Memory B cell (primary cell): ENCODE data around the gene ANKRD65.
A peak's percentile ranks its signal among the peaks of the same experiment; 100 is the strongest.
"Not testable (repeated sequence)": the region's sequence is repeated elsewhere in the genome, so short reads cannot be mapped to it uniquely, and the experiment has no call there.

Experiments
- ATAC-seq: fragments of 150-1000 bp; cut with Tn5 transposase; 2 replicates; pipeline ENCODE4 v1.10.0; 2021; ENCODE audit warnings: low read depth, mild to moderate bottlenecking, moderate library complexity
- DNase-seq, 2 donors: peaks; one replicate each; pipeline ENCODE4 v3.0.0; 2022; ENCODE audit warnings: low spot score in 2 of 2
- H3K27ac Mint-ChIP-seq: one replicate; pipeline ENCODE4 v1.8.0; 2022; ENCODE audit warnings: mild to moderate bottlenecking, moderate library complexity, mixed read lengths
- H3K27me3 Mint-ChIP-seq: one replicate; pipeline ENCODE4 v1.8.0; 2022; ENCODE audit warnings: mixed read lengths
- H3K36me3 Mint-ChIP-seq: one replicate; pipeline ENCODE4 v1.8.0; 2022; ENCODE audit warnings: mild to moderate bottlenecking, mixed read lengths
- H3K4me1 Mint-ChIP-seq: one replicate; pipeline ENCODE4 v1.8.0; 2022; ENCODE audit warnings: mixed read lengths
- H3K4me3 Mint-ChIP-seq: one replicate; pipeline ENCODE4 v1.8.0; 2022; ENCODE audit warnings: mild to moderate bottlenecking, moderate library complexity, mixed read lengths
- H3K9me3 Mint-ChIP-seq: one replicate; pipeline ENCODE4 v1.8.0; 2022; ENCODE audit warnings: mixed read lengths

ANKRD65 gene

DNA sequence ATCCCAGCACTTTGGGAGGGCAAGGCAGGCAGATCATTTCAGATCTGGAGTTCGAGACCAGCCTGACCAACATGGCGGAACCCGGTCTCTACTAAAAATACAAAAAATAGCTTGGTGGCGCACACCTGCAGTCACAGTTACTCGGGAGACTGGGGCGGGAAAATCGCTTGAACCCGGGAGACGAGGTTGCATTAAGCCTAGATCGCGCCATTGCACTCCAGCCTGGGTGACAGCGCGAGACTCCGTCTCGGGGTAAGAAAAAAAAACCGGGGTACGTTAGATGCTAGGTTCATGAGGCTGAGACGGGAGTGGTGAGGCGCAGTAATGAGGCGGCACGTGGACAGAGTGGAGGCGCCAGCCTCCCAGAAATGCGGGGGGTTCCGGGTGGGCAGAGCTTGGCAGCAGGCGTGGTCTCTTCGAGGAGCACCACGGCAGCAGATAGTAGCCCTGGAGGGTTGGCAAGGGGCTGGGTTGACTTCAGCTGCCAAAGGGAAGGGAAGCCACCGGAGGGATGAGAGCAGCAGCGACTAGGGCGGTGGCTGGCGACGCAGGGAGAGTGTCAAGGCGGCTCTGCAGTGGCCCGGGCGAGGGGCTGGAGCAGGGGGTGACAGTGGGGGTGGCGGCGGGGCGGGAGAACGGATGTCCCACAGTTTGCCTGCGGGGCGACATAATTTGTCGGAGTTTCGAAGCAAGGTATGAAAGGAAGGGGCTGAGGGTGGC is 14.8 kb downstream of the ANKRD65 start:
- Mint-ChIP-seq H3K4me3 (peak overlapping the region; percentile 92), H3K9me3 (no peaks in the 10 kb centered on the region), H3K4me1 (peaks cover 21% of the 10 kb centered on the region), H3K27me3 (no peaks in the 10 kb centered on the region), H3K36me3 (peaks cover 16% of the 10 kb centered on the region), H3K27ac (peak overlapping the region; percentile 97)
- DNase-seq (no peak), ATAC-seq (no peak)

DNA sequence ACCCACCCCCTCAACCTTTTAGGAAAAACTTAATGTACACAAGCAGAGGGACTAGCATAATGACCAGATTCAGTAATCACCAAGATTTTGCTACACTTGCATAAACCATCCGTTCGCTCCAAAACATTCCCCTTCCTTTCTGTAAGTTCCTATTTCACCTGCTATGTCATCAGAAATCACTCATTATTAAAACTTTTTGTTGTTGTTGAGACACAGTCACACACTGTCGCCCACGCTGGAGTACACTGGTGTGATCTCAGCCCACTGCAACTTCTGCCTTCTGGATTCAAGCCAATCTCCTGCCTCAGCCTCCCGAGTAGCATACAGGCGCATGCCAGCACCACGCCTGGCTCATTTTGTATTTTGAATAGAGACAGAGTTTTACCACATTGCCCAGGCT is 17.4 kb downstream of the ANKRD65 start:
- DNase-seq, result no peak
- H3K27me3 Mint-ChIP-seq, result no peaks in the 10 kb centered on the region
- no peak for ATAC-seq
- no peak overlapping the region for H3K4me3 Mint-ChIP-seq
- H3K27ac Mint-ChIP-seq, result peak overlapping the region; percentile 78
- H3K9me3 Mint-ChIP-seq, result no peaks in the 10 kb centered on the region
- H3K4me1 Mint-ChIP-seq, result peaks cover 36% of the 10 kb centered on the region
- H3K36me3 Mint-ChIP-seq, result peaks cover 16% of the 10 kb centered on the region

DNA sequence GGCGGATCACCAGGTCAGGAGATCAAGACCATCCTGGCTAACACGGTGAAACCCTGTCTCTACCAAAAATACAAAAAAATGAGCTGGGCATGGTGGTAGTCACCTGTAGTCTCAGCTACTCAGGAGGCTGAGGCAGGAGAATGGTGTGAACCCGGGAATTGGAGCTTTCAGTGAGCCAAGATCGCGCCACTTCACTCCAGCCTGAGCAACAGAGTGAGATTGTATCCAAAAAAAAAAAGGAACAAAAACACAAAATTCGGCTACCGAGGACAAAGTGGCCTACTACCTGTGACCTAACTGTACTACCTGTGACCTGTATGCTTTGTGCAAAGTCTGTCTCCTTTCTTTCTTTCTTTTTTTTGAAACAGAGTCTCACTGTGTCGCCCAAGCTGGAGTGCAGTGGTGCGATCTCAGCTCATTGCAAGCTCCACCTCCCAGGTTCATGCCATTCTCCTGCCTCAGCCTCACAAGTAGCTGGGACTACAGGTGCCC is 18.1 kb downstream of the ANKRD65 start:
- H3K4me3 Mint-ChIP-seq, H3K27ac Mint-ChIP-seq, ATAC-seq, H3K27me3 Mint-ChIP-seq, H3K9me3 Mint-ChIP-seq, DNase-seq: not testable (repeated sequence)
- H3K4me1 Mint-ChIP-seq, result peaks cover 35% of the 10 kb centered on the region
- H3K36me3 Mint-ChIP-seq, result peaks cover 16% of the 10 kb centered on the region

- peaks cover 35% of the 10 kb centered on the region for H3K4me1 Mint-ChIP-seq
- no peaks in the 10 kb centered on the region for H3K27me3 Mint-ChIP-seq
- peaks cover 16% of the 10 kb centered on the region for H3K36me3 Mint-ChIP-seq
- DNase-seq (peak in 1 of 2 donors; percentile 21), ATAC-seq (no peak)
- H3K27ac Mint-ChIP-seq, result no peak overlapping the region
- no peak overlapping the region for H3K4me3 Mint-ChIP-seq
- no peaks in the 10 kb centered on the region for H3K9me3 Mint-ChIP-seq
Observed at GRCh38 chr1:1402072-1402900, 18.8 kb downstream of the ANKRD65 start.

- peaks cover 35% of the 10 kb centered on the region for H3K4me1 Mint-ChIP-seq
- ATAC-seq (no peak), DNase-seq (no peak)
- no peaks in the 10 kb centered on the region for H3K9me3 Mint-ChIP-seq
- H3K27ac Mint-ChIP-seq, result no peak overlapping the region
- H3K4me3 Mint-ChIP-seq, result no peak overlapping the region
- H3K36me3 Mint-ChIP-seq, result peaks cover 16% of the 10 kb centered on the region
- no peaks in the 10 kb centered on the region for H3K27me3 Mint-ChIP-seq
Observed at GRCh38 chr1:1401457-1402010, 19.5 kb downstream of the ANKRD65 start.

DNA sequence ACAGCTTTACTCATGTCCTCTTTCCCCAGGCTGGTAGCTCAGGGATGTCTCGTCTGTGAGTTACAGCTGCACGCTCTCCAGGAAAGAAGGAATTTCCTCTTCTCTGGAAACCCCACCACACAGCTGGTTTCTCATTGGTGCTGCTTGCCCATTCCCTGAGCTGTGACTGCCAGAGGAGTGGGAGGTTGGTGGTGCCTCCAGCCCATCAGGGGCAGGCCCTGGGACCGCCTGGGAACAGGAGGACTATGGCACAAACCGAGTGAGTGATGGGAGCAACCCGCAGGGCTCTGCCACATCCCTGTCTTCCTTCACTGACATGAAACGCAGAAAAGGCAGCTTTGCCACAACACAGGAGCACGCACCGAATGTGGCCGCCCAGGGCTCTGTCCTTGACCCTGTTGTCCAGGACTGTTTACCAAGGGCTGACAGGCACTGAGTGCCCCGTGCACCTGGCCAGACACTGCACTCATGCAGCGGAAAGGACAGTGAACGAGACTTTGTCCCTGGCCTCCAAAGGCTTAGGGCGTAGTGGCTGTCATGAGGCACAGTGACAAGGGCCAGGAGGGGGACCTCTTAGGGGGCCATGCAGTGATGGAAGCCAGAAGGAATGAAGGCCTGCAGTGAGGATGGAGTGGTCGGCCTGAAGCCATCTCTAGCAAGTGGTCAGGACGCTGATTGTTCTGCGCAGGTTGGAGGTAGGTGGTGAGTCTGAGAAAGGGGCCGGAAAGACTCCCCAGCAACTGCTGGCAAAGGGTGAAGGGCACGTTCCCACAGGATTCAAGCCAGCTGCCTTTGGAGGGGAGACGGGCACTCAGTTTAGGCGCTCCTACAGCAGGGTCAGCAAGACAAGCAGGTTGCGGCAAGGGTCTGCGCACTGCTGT is 20.3 kb downstream of the ANKRD65 start:
- H3K4me1 Mint-ChIP-seq, result peaks cover 32% of the 10 kb centered on the region
- H3K27ac Mint-ChIP-seq, result no peak overlapping the region
- ATAC-seq (no peak), DNase-seq (no peak)
- H3K4me3 Mint-ChIP-seq, result peak overlapping the region; percentile 92
- H3K36me3 Mint-ChIP-seq, result peaks cover 14% of the 10 kb centered on the region
- no peaks in the 10 kb centered on the region for H3K9me3 Mint-ChIP-seq
- no peaks in the 10 kb centered on the region for H3K27me3 Mint-ChIP-seq

DNA sequence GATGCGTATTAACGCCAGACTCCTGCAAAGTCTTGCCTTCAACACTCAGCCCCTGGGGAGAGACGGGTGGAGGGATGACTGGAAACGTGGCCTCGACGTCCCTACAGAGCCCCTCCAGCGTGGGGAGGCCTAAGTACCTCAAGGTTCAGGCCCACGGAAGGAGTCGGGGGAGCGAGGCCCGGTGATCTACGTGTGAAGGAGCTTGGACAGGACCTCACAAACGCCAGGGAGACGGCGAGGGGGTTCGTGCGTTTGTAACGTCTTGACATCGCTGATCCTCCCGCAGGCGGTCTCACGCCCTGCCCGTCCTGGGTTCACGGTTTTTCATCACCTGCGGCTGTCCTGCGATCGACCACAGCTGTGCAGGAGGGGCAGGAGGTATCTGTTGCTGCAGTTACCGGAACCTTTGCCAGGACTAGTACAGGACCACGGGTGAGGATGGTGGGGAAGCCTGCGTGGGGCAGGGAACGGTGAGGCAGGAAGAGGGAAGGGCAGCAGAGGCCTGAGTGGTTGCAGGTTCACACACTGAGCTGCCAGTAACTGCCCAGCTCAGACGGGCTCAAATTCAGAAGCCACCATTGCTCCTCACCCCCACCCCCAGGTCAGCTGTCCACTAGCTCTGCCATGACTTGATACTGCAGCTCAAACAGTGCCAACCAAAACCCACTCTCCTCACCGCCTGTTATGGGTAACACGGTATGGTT is 21.1 kb downstream of the ANKRD65 start:
- peaks cover 33% of the 10 kb centered on the region for H3K4me1 Mint-ChIP-seq
- no peaks in the 10 kb centered on the region for H3K27me3 Mint-ChIP-seq
- peak overlapping the region; percentile 92 for H3K4me3 Mint-ChIP-seq
- no peaks in the 10 kb centered on the region for H3K9me3 Mint-ChIP-seq
- DNase-seq (no peak), ATAC-seq (no peak)
- H3K27ac Mint-ChIP-seq, result peak overlapping the region; percentile 90
- H3K36me3 Mint-ChIP-seq, result peaks cover 15% of the 10 kb centered on the region

- H3K27ac Mint-ChIP-seq, result peak within 1 kb of the TSS; percentile 90
- H3K4me1 Mint-ChIP-seq, result peaks cover 33% of the 10 kb centered on the region
Observed at GRCh38 chr1:1399187-1399871, 21.7 kb downstream of the ANKRD65 start, which contains the start of gene CCNL2. Gene CCNL2 (minus strand): TSS chr1:1399335. CDS start chr1:1399306, 29 bp downstream.

DNA sequence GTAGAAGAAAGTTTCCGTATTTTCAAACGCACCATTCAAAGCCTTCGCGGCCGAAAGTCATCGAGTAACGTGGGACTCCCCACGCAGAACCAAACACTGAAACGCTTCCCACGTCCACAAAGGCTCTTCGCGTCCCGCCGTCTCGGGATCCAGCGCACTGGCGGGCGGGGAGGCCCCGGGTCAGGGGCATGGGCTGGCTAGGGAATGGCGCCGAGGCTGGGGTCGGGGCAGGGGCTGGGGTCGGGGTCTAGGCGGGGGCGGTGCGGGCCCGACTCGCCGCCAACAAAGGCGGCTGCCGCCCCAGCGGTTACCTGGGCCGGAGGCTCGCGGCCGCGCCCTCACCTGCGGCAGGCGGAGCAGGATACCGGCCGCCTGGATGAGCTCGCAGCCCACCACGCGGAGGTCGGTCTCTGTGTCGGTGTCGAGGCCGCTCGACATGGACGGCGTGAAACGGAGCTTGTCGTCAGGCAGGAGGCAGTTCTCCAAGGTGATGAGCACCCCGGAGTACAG is 22.3 kb downstream of the ANKRD65 start:
- H3K27me3 Mint-ChIP-seq, result no peaks in the 10 kb centered on the region
- no peaks in the 10 kb centered on the region for H3K9me3 Mint-ChIP-seq
- DNase-seq, result no peak
- H3K36me3 Mint-ChIP-seq, result peaks cover 11% of the 10 kb centered on the region
- peaks cover 32% of the 10 kb centered on the region for H3K4me1 Mint-ChIP-seq
- peak overlapping the region; percentile 90 for H3K27ac Mint-ChIP-seq
- ATAC-seq, result peak; percentile 1
- peak overlapping the region; percentile 92 for H3K4me3 Mint-ChIP-seq

More at GRCh38 chr1:1399187-1399871, 21.7 kb downstream of the ANKRD65 start, which contains the start of gene CCNL2:
- no peaks in the 10 kb centered on the region for H3K27me3 Mint-ChIP-seq
- H3K4me3 Mint-ChIP-seq, result peak within 1 kb of the TSS; percentile 92
- peaks cover 12% of the 10 kb centered on the region for H3K36me3 Mint-ChIP-seq
- no peaks in the 10 kb centered on the region for H3K9me3 Mint-ChIP-seq
- ATAC-seq (peak; percentile 93), DNase-seq (peak; percentile 98 to 99)

DNA sequence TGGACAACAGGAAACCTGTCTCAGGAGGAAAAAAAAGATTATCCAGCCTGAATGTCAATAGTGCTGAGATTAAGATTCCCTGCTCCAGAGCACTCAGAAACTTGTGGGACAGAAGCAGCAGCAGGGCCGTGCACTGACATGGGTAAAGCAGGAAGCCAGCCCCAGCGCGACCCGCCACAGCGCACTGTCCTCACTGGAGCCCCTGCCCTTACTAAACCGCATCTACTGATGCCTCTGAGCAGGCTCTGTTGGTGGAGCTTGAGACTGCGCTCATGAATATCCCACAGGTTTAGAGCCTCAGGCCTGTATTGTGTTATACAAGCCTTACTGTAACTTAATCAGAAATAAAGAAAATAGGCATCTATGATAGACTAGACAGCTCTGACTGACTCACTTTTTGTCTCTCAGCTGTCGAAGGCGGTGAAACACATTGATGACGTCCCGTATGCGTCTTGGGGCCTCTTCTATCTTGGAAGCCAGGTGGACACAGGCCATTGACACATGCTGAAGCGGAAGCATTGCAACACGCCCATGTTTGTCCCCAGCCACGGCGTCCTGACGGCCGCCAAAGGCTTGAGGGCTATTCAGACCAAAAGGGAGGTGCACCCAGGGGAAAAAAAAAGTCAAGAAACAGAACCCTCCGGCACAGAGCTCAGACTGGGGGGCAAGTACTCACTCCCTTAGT is 23.1 kb downstream of the ANKRD65 start:
- H3K27ac Mint-ChIP-seq, result peak overlapping the region; percentile 62
- H3K4me1 Mint-ChIP-seq, result peaks cover 29% of the 10 kb centered on the region
- no peaks in the 10 kb centered on the region for H3K27me3 Mint-ChIP-seq
- H3K9me3 Mint-ChIP-seq, result no peaks in the 10 kb centered on the region
- peaks cover 9% of the 10 kb centered on the region for H3K36me3 Mint-ChIP-seq
- peak overlapping the region; percentile 92 for H3K4me3 Mint-ChIP-seq
- ATAC-seq (no peak), DNase-seq (no peak)

DNA sequence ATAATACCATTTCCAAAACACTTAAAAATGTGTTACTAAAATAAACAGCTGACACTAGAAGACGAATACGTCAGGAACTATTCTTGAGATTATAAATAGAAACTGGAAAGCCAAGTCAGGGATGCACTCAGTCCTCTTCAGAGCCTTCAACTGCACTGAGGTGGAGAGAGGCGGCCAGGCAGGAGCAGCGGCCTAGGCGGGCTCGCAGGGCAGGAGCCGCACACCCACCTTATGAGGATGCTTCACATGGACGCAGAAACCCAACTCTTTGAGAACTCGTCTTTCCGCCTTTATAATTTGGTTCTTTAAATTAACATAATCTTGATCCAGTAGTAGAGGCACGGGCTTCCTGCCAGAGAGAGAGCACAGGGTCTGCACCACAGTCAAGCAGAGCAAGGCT is 25.9 kb downstream of the ANKRD65 start:
- ATAC-seq (no peak), DNase-seq (no peak)
- no peak overlapping the region for H3K27ac Mint-ChIP-seq
- H3K9me3 Mint-ChIP-seq, result no peaks in the 10 kb centered on the region
- peaks cover 17% of the 10 kb centered on the region for H3K4me1 Mint-ChIP-seq
- no peaks in the 10 kb centered on the region for H3K27me3 Mint-ChIP-seq
- peaks cover 18% of the 10 kb centered on the region for H3K36me3 Mint-ChIP-seq
- no peak overlapping the region for H3K4me3 Mint-ChIP-seq

- peaks cover 24% of the 10 kb centered on the region for H3K36me3 Mint-ChIP-seq
Observed at GRCh38 chr1:1394116-1394515, 27.0 kb downstream of the ANKRD65 start.

More at GRCh38 chr1:1394116-1394515, 27.0 kb downstream of the ANKRD65 start:
- no peaks in the 10 kb centered on the region for H3K9me3 Mint-ChIP-seq
- no peak for DNase-seq
- H3K27ac Mint-ChIP-seq, result no peak overlapping the region
- no peak overlapping the region for H3K4me3 Mint-ChIP-seq
- no peaks in the 10 kb centered on the region for H3K27me3 Mint-ChIP-seq
- H3K4me1 Mint-ChIP-seq, result peaks cover 11% of the 10 kb centered on the region
- no peak for ATAC-seq
